GM23338 (cell line): ENCODE results near the gene NAE1. TPM values are rescaled to one million over a fixed set of nuclear protein-coding genes. Genes with fewer than 3 reads are reported as not detected.

Source experiments
- ATAC-seq: fragments of 200-7000 bp; cut with Tn5 transposase; 3 replicates; pipeline ENCODE4 v1.9.1; 2020
- DNase-seq: peaks from one replicate; pipeline ENCODE4 v3.0.0-alpha.2; 2015; ENCODE audit warnings: low spot score
- H2AFZ ChIP-seq: fragments of 200-600 bp; sonication (generic); 2 replicates; pipeline ENCODE4 v1.8.0; 2016; ENCODE audit warnings: antibody characterized with exemption, mild to moderate bottlenecking, moderate library complexity
- H3F3A ChIP-seq: fragments of 200-600 bp; sonication (generic); replicated peaks from 2 replicates; pipeline ENCODE4 v1.8.0; 2017; ENCODE audit warnings: antibody characterized with exemption, mixed run types, low read depth
- H3K27ac ChIP-seq: fragments of 200-600 bp; sonication (generic); 2 replicates; pipeline ENCODE4 v1.6.1; 2016; ENCODE audit warnings: low read depth
- H3K27me3 ChIP-seq: fragments of 200-600 bp; sonication (generic); 2 replicates; pipeline ENCODE4 v1.8.0; 2016; ENCODE audit warnings: mild to moderate bottlenecking, mixed run types, moderate library complexity; ENCODE audit not compliant: insufficient read depth
- H3K36me3 ChIP-seq: fragments of 200-600 bp; sonication (generic); 2 replicates; pipeline ENCODE4 v1.8.0; 2016; ENCODE audit warnings: mild to moderate bottlenecking; ENCODE audit not compliant: insufficient read depth
- H3K4me1 ChIP-seq: fragments of 200-600 bp; sonication (generic); 2 replicates; pipeline ENCODE4 v1.8.0; 2016; ENCODE audit warnings: mild to moderate bottlenecking, moderate library complexity; ENCODE audit not compliant: insufficient read depth
- H3K4me2 ChIP-seq: fragments of 200-600 bp; sonication (generic); 2 replicates; pipeline ENCODE4 v1.7.1; 2017; ENCODE audit warnings: mixed run types
- H3K4me3 ChIP-seq: fragments of 200-600 bp; sonication (generic); 2 replicates; pipeline ENCODE4 v1.6.1; 2016; ENCODE audit warnings: mixed run types
- H3K79me2 ChIP-seq: fragments of 200-600 bp; sonication (generic); replicated peaks from 2 replicates; pipeline ENCODE4 v1.8.0; 2017; ENCODE audit warnings: mild to moderate bottlenecking; ENCODE audit not compliant: insufficient read depth
- H3K9me2 ChIP-seq: fragments of 200-600 bp; sonication (generic); 2 replicates; pipeline ENCODE4 v1.8.0; 2017; ENCODE audit not compliant: insufficient read depth
- H4K20me1 ChIP-seq: fragments of 200-600 bp; sonication (generic); replicated peaks from 2 replicates; pipeline ENCODE4 v1.8.0; 2017; ENCODE audit warnings: mild to moderate bottlenecking; ENCODE audit not compliant: insufficient read depth
- H3K27ac Mint-ChIP-seq: 2 replicates; pipeline ENCODE4 v1.8.0; 2020; ENCODE audit warnings: inconsistent platforms, mild to moderate bottlenecking, moderate library complexity, mixed read lengths
- H3K27me3 Mint-ChIP-seq: 3 replicates; pipeline ENCODE4 v1.8.0; 2022; ENCODE audit warnings: low read depth, mild to moderate bottlenecking, moderate library complexity, mixed read lengths, inconsistent platforms; ENCODE audit not compliant: insufficient read depth, poor library complexity
- H3K36me3 Mint-ChIP-seq: 3 replicates; pipeline ENCODE4 v1.8.0; 2021; ENCODE audit warnings: low read depth, mild to moderate bottlenecking, inconsistent platforms, moderate library complexity, mixed read lengths
- H3K4me1 Mint-ChIP-seq: 3 replicates; pipeline ENCODE4 v1.8.0; 2020; ENCODE audit warnings: mild to moderate bottlenecking, inconsistent platforms, mixed read lengths
- H3K4me3 Mint-ChIP-seq: 3 replicates; pipeline ENCODE4 v1.8.0; 2021; ENCODE audit warnings: moderate library complexity, mild to moderate bottlenecking, inconsistent platforms, mixed read lengths
- H3K9me3 Mint-ChIP-seq: 3 replicates; pipeline ENCODE4 v1.8.0; 2020; ENCODE audit warnings: moderate library complexity, mild to moderate bottlenecking, inconsistent platforms, mixed read lengths
- CREB1 ChIP-seq: fragments of 250-450 bp; sonication (Bioruptor Pico); IDR thresholded peaks from 2 replicates; pipeline ENCODE4 v1.5.0; 2020; ENCODE audit warnings: low read depth, mild to moderate bottlenecking, moderate library complexity
- EZH2 ChIP-seq: fragments of 200-600 bp; sonication (generic); IDR thresholded peaks from one replicate; pipeline ENCODE4 v1.8.0; 2017; ENCODE audit warnings: antibody characterized with exemption, mild to moderate bottlenecking, low read depth; ENCODE audit not compliant: unreplicated experiment
- EZH2phosphoT487 ChIP-seq: fragments of 200-600 bp; sonication (generic); IDR thresholded peaks from one replicate; pipeline ENCODE4 v1.8.1; 2018; ENCODE audit warnings: antibody characterized with exemption; ENCODE audit not compliant: unreplicated experiment
- STAT1 ChIP-seq: IDR thresholded peaks from one replicate; pipeline ENCODE4 v1.6.1; 2016; ENCODE audit warnings: antibody characterized with exemption; ENCODE audit not compliant: unreplicated experiment
- ZNF331 ChIP-seq: fragments of 250-450 bp; sonication (Bioruptor Pico); IDR thresholded peaks from 2 replicates; pipeline ENCODE4 v1.5.0; 2020; ENCODE audit warnings: low read depth, mild to moderate bottlenecking, moderate library complexity
- ZNF462 ChIP-seq: fragments of 250-450 bp; sonication (Bioruptor Pico); IDR thresholded peaks from 2 replicates; pipeline ENCODE4 v1.5.0; 2020; ENCODE audit warnings: mild to moderate bottlenecking, moderate library complexity
- polyA plus RNA-seq: library from polyadenylated mRNA; unstranded; fragments of >200 nt; fragmentation: Nextera tagmentation; extraction: Ambion mirVana; gene quantifications from 2 replicates; pipeline ENCODE4 v1.2.1, GENCODE V29; 2016
- total RNA-seq: library from RNA; depleted of rRNA; stranded (reverse); fragments of >200 nt; shearing (Covaris generic); gene quantifications from 2 replicates; pipeline ENCODE4 v1.2.3, GENCODE V29; 2014
- TF ChIP-seq, protein P1 (sequence below): IDR thresholded peaks from one replicate; pipeline ENCODE4 v1.6.1; 2018; ENCODE audit warnings: antibody characterized with exemption; ENCODE audit not compliant: unreplicated experiment
- TF ChIP-seq, protein P2 (sequence below): IDR thresholded peaks from 2 replicates; pipeline ENCODE4 v1.6.1; 2016; ENCODE audit warnings: antibody characterized with exemption

The NAE1 gene
- total and polyA plus RNA-seq, 2 experiments from 2014 or later = 139 to 209 TPM

DNA sequence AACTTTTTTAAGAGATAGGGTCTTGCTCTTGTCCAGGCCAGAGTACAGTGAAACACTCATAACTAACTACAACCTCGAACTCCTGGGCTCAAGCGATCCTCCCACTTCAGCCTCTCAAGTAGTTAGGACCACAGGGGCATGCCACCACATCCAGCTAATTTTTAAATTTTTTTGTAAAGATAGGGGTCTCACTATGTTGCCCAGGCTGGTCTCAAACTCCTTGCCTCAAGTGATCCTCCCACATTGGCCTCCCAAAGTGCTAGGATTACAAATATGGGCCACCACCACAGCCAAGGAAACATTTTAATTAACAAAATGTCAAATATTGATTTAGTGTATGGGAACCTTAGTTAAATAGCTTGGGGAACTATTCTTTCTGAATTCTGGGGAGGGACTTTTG, 76.6 kb downstream of the NAE1 start (continued):
- TF ChIP-seq ZNF462 (no peak), EZH2phosphoT487 (no peak), ZNF331 (CRISPR knock-in tag) (no peak), STAT1 (no peak), CREB1 (CRISPR knock-in tag) (no peak)

DNA sequence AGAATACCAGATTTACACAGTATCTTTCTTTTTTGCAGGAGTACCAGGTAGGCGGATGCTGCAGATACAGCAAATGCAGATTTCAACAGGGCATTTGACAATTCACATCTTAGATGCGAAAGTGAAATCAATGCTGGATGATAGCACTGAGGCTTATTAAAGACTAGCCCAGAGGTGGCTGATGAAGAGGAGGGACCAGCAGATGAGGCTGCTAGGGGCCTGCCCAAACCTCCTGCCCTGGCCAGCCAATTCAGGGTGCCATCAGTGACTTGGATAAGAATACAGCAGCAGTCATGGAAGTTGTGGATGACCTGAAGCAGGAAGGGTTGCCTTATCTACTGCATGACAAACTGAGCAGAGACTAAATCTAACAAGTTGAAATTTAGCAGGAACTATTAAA, 77.8 kb downstream of the NAE1 start:
- no peak for ATAC-seq
- Histone ChIP-seq H4K20me1 (peaks cover 26% of the 10 kb centered on the region), H3K4me3 (no peak overlapping the region), H2AFZ (peak overlapping the region; percentile 94), H3K79me2 (peaks cover 34% of the 10 kb centered on the region), H3K9me2 (no peaks in the 10 kb centered on the region), H3F3A (no peaks in the 10 kb centered on the region; the same call in 1 of the 2 replicates), H3K27me3 (no peaks in the 10 kb centered on the region), H3K4me2 (no peak overlapping the region), H3K36me3 (peaks cover 13% of the 10 kb centered on the region), H3K27ac (no peak overlapping the region), H3K4me1 (peaks cover 10% of the 10 kb centered on the region)
- H3K4me3 Mint-ChIP-seq = no peak overlapping the region
- DNase-seq = no peak
- H3K36me3 Mint-ChIP-seq = peaks cover 29% of the 10 kb centered on the region
- peaks cover 2% of the 10 kb centered on the region for H3K27me3 Mint-ChIP-seq
- H3K27ac Mint-ChIP-seq = no peak overlapping the region
- H3K9me3 Mint-ChIP-seq = no peaks in the 10 kb centered on the region
- H3K4me1 Mint-ChIP-seq = peaks cover 22% of the 10 kb centered on the region
- TF ChIP-seq EZH2 = no peak
- TF ChIP-seq, protein P1, sequence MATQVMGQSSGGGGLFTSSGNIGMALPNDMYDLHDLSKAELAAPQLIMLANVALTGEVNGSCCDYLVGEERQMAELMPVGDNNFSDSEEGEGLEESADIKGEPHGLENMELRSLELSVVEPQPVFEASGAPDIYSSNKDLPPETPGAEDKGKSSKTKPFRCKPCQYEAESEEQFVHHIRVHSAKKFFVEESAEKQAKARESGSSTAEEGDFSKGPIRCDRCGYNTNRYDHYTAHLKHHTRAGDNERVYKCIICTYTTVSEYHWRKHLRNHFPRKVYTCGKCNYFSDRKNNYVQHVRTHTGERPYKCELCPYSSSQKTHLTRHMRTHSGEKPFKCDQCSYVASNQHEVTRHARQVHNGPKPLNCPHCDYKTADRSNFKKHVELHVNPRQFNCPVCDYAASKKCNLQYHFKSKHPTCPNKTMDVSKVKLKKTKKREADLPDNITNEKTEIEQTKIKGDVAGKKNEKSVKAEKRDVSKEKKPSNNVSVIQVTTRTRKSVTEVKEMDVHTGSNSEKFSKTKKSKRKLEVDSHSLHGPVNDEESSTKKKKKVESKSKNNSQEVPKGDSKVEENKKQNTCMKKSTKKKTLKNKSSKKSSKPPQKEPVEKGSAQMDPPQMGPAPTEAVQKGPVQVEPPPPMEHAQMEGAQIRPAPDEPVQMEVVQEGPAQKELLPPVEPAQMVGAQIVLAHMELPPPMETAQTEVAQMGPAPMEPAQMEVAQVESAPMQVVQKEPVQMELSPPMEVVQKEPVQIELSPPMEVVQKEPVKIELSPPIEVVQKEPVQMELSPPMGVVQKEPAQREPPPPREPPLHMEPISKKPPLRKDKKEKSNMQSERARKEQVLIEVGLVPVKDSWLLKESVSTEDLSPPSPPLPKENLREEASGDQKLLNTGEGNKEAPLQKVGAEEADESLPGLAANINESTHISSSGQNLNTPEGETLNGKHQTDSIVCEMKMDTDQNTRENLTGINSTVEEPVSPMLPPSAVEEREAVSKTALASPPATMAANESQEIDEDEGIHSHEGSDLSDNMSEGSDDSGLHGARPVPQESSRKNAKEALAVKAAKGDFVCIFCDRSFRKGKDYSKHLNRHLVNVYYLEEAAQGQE = no peak
- TF ChIP-seq, protein P2, sequence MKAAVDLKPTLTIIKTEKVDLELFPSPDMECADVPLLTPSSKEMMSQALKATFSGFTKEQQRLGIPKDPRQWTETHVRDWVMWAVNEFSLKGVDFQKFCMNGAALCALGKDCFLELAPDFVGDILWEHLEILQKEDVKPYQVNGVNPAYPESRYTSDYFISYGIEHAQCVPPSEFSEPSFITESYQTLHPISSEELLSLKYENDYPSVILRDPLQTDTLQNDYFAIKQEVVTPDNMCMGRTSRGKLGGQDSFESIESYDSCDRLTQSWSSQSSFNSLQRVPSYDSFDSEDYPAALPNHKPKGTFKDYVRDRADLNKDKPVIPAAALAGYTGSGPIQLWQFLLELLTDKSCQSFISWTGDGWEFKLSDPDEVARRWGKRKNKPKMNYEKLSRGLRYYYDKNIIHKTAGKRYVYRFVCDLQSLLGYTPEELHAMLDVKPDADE = no peak
